ENCODE results near the gene NDST3. TPM values are rescaled to one million over a fixed set of nuclear protein-coding genes. Genes with fewer than 3 reads are reported as not detected.

The NDST3 gene
- total RNA-seq, 1 donor from 2014 or later = 5.7 TPM

DNA sequence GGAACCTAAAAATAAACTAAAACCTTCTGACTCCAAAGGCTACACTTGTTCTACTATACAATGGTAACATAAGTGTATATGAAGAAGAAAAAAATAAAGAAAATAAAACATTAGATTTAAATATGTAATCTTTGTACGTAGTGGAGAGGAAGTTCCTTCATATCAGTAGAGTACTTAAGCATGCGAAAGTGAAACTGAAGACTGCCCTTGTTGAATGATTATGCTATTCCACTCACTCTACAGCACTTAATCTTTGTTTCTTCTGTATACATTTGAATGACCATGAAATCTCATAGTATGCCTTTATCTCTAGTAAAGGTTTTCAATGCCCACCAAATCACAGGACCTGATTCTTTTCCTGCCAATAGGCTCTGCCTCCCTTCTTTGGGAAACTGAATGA, 78.9 kb downstream of the NDST3 start:
- H3K36me3 Mint-ChIP-seq (ENCODE audit: low read depth) = peaks cover 4% of the 10 kb centered on the region

GRCh38 chr4:118114720-118115119, 80.4 kb downstream of the NDST3 start:
- no peak overlapping the region for H3K4me3 Mint-ChIP-seq
- no peak overlapping the region for H3K27ac Mint-ChIP-seq (ENCODE audit: unreplicated experiment)
- peaks cover 3% of the 10 kb centered on the region for H3K9me3 Mint-ChIP-seq
- no peaks in the 10 kb centered on the region for H3K4me1 Mint-ChIP-seq
- no peaks in the 10 kb centered on the region for H3K27me3 Mint-ChIP-seq (ENCODE audit: low read depth)
- no peak for TF ChIP-seq CTCF (conservative IDR thresholded peaks at IDR 0.05)
- H3K36me3 Mint-ChIP-seq (ENCODE audit: low read depth) = peaks cover 4% of the 10 kb centered on the region
- no peak for DNase-seq (ENCODE audit: low read depth, low spot score)

More for the DNA sequence above, 78.9 kb downstream of the NDST3 start:
- Mint-ChIP-seq H3K27ac (ENCODE audit: unreplicated experiment) (no peak overlapping the region), H3K27me3 (ENCODE audit: low read depth) (no peaks in the 10 kb centered on the region), H3K4me1 (no peaks in the 10 kb centered on the region), H3K9me3 (peaks cover 3% of the 10 kb centered on the region), H3K4me3 (no peak overlapping the region)
- no peak for TF ChIP-seq CTCF (conservative IDR thresholded peaks at IDR 0.05)
- no peak for DNase-seq (ENCODE audit: low read depth, low spot score)

DNA sequence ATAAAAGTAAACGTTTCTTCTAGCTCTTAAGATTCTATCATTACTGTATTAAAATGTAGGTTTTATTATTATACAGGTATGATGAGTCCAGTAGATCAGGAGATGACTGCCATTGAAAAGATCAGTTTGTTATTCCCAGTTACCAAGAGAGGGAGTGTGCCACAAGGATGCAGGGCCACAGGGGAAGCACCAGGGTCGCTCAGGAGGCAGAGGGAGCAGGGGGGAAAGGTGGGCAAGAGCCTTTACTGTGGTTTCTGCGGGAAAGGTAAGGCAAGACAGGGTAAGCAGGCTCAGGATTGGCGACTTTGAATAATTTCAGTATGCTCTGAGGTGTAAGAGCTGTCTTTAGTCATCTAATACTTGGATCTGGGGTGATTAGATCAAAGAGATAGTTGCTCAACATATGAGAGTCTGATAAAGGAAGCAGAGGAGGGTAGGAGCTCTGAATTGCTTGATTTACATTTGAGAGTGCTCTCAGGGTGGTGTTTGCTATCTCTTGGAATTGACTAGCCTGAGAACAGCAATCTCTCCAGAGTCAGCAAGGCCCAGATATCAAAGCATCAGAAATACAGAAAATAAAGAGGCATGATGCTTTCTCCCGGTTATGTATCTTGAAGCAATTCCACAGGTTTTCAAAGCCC, 86.0 kb downstream of the NDST3 start:
- no peak for TF ChIP-seq CTCF (conservative IDR thresholded peaks at IDR 0.05)
- Mint-ChIP-seq H3K27me3 (ENCODE audit: low read depth) (no peaks in the 10 kb centered on the region), H3K27ac (ENCODE audit: unreplicated experiment) (no peak overlapping the region), H3K4me1 (no peaks in the 10 kb centered on the region), H3K9me3 (no peaks in the 10 kb centered on the region), H3K36me3 (ENCODE audit: low read depth) (no peaks in the 10 kb centered on the region), H3K4me3 (no peak overlapping the region)
- DNase-seq (ENCODE audit: low read depth, low spot score) = no peak

- Mint-ChIP-seq H3K27ac (ENCODE audit: unreplicated experiment) (no peak overlapping the region), H3K27me3 (ENCODE audit: low read depth) (no peaks in the 10 kb centered on the region), H3K4me1 (no peaks in the 10 kb centered on the region), H3K9me3 (no peaks in the 10 kb centered on the region), H3K4me3 (no peak overlapping the region), H3K36me3 (ENCODE audit: low read depth) (peaks cover 4% of the 10 kb centered on the region)
- no peak for DNase-seq (ENCODE audit: low read depth, low spot score)
- TF ChIP-seq CTCF (conservative IDR thresholded peaks at IDR 0.05) = no peak
These were observed 90.7 kb downstream of the NDST3 start for GRCh38 chr4:118124997-118125396.

- Mint-ChIP-seq H3K4me1 (no peaks in the 10 kb centered on the region), H3K27ac (ENCODE audit: unreplicated experiment) (no peak overlapping the region), H3K9me3 (no peaks in the 10 kb centered on the region), H3K4me3 (no peak overlapping the region), H3K27me3 (ENCODE audit: low read depth) (no peaks in the 10 kb centered on the region), H3K36me3 (ENCODE audit: low read depth) (no peaks in the 10 kb centered on the region)
- DNase-seq (ENCODE audit: low read depth, low spot score) = no peak
- TF ChIP-seq CTCF (conservative IDR thresholded peaks at IDR 0.05) = no peak
These were observed 105.0 kb downstream of the NDST3 start for GRCh38 chr4:118139241-118139640.

Measured in neural crest cell (in vitro differentiated cells).